CD4-positive, alpha-beta T cell treated with Interleukin-12 subunit alpha and Interleukin-12 subunit beta, for 1 hour (primary cell): Measurements from ENCODE around the gene ATP2C2.
"Not testable (repeated sequence)": the region's sequence is repeated elsewhere in the genome, so short reads cannot be mapped to it uniquely, and the experiment has no call there.

Experiments
- DNase-seq: peaks from one replicate; pipeline ENCODE4 v3.0.0-alpha.2; 2020

The ATP2C2 gene

DNA sequence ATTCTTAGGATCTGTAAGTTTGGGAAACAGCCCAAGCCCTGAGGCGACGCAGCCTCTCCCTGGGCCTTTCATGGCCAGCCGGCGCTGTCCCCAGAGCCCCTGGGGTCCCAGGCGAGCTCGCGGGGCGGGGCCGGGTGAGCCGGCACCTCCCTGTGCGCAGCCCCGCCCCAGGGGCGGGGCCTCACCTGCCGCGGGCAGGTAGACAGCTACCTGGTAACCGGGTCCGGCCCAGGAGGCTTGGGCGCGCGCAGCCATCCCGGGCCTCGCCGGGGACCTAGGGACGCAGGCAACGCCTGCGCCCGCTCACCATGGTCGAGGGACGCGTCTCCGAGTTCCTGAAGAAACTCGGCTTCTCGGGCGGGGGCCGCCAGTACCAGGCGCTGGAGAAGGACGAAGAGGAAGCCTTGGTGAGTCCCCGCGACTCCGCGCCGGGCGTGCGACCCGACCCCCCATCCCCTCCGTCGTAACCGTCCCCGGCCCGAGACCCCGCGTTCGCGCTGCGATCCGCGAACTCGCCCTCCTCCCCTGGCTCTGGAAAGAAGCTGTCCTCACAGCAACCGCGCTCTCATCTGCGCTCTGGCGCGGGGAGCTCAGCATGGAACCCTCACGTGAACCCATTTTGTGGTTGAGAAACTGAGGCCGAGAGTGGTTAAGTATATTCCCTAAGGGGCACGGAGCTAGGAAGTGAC lies at the start of gene ATP2C2:
Gene ATP2C2 (plus strand): TSS at position 231 of the 689 bp plus-strand sequence. CDS start 78 bp downstream, at position 309.
- DNase-seq = no peak

- DNase-seq = no peak
Observed at GRCh38 chr16:84319146-84319760, 49.1 kb upstream of the ATP2C2 start.

DNA sequence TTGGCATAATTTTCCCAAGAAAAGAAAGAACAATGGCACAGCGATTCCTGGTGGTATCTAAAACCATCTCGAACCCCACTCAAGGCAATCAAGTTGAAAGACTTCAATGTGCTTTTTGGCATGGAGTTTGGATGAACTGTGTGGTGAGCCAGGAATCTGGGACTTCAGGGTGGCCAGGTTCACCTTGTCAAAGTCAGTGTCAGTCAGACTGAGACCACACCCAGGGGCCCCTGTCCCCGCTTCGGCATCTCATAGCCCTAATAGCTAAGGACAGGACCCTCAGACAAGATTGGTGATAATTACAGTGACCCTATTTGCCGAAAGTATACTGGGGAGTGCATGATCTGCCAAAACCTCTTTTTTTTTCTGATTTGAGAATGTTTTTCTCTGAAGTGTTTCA lies 47.8 kb upstream of the ATP2C2 start:
- no peak for DNase-seq

GRCh38 chr16:84321932-84322331 lies 46.4 kb upstream of the ATP2C2 start:
- no peak for DNase-seq

DNA sequence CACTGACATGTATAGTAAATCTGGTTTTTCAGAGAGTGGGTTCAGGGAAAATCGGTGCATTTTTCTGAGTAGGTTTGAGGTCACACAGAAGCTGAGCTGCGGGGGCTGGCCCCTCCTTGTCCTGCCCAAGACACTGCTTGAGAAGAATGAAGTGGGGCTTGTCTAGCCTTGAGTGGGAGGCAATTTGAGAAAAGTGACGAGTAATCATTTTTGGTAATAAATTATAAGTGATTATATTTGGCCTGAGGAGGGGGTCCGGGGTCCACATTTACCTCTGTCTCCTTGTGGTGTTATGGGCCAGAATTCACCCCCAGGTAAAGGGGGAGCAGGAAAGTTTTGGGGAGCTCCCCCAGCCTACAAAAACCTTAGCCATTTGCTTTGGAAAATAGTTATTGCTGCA lies 45.6 kb upstream of the ATP2C2 start:
- no peak for DNase-seq

DNA sequence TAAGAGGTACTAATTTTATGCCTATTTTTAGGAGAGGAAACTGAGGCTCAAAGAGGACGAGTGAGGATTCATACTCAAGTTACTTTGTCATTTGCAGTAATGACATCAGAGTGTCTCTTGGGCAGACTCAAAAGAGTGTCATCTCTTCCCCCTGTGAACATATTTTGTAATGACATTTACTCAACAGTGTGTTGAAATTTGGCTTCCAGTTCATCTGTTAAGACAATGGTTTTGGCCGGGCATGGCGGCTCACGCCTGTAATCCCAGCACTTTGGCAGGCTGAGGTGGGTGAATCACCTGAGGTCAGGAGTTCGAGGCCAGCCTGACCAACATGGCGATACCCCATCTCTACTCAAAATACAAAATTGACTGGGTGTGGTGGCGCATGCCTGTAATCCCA lies 44.7 kb upstream of the ATP2C2 start:
- DNase-seq = no peak

DNA sequence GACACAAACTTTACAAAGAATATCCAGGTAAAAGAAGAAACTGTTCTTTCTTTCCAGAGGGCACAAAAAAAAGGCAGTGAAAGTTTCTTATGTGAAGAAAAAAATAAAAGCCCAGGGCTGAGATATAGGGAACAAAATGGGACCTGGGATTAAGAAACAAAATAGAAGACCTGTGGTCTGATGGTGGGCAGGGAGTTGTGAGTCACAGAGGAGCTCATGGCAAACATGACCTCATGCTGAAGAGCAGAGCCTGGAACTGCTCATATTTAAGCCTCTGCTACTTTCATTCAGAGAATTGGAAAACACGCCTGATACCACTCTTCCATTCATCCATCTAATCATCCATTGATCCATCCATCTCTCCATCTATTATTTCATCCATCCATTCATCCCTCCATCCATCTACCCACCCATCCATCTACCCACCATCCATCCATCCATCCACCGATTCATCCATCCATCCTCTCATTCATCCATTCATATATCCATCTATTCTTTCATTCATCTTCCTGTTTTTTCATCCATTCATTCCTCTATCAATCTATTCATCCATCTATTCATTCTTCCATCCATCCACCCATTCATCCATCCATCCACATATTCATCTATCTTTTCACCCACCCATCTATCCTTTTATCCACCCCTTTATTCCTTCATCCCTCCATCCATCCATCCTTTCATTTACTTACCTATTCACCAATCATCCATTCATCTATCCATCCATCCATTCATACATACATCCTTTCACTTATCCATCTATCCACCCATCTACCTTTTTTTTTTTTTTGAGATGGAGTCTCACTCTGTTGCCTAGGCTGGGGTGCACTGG lies 43.7 kb upstream of the ATP2C2 start:
- no peak for DNase-seq

- DNase-seq = no peak
Observed at GRCh38 chr16:84326545-84326944, 41.8 kb upstream of the ATP2C2 start.

DNA sequence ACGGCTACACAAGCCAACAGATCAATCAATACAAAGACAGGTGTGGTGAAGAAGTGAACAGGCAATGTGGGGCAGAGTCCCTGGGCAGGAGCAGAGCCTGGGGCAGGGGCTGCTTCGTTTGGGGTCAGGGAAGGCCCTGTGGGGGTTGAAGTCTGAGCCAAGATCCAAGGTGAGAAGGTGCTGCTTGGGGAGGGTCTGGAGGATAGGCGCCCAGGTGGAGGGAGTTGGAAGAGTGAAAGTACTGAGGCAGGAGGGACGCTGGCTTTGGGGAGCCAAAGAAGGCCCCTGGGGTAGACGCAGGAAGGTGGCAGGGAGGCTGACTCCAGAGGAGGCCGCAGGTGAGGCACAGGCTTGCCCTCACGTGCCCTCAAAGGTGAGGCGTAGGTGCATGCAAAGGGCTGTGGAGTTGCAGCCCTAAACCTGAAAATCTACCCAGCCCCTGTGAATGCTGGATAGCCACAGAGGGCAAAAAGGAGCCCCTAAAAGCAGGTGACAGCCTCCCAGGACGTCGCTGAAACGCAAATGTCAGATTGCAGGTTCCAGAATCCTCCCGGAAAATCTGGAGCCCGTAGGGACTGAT lies 40.3 kb upstream of the ATP2C2 start:
- no peak for DNase-seq

GRCh38 chr16:84329016-84329415 lies 39.3 kb upstream of the ATP2C2 start:
- DNase-seq = no peak

DNA sequence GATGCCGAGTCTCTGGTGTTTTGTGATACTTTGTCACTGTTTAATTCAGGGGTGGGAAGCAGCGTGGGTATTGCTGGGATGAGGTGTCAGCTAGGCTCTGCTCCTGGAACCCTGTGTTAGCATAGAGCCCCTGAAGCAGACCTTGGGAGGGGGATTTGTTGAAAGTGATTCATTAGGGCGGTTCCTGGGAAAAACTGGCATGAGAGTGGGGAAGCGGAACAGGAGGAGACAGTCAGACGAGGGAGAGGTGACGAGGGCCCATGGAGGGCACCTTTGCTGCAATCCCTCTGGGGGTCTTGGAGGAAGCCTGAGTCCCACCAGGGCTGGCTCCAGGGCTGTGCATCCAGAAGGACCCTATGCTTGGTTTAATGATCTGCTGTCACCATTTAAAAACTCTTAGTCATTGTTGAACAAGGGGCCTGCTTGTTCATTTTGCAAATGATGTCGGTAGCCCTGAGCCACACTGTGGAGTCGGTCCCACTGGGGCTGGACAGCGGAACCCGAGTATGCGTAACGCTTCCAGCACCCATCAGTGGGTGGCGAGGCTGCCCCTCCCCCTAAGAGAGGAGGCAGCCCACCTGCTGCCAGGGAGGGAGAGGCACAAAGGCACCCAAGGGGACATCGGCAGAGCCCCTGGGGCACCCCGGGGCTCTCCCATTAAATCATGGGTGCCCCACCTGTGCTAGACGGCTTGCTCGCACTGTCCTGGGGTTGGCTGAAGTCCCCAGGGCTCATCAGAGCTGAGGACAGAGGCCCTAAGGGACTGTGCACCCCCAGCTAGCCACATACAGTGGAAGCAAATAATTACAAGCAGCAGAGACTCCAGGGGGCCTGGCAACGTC lies 38.3 kb upstream of the ATP2C2 start:
- DNase-seq = no peak

DNA sequence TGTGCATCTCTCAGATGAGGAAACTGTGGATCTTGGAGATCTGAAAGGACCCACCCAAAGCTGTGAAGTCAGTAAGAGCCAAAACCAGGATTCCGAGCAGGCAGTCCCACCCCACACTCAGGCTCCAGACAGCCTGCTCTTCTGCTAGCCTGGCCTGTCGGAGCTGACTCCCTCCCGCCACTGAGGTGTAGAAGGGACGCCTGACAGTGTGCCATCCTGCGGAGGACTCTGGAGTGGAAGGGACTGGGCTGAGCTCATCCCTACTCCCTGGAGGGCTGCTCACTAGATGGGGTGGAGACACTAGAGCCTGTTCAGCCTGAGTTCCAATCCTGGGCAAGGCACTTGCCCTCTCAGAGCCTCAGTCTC lies 37.7 kb upstream of the ATP2C2 start:
- no peak for DNase-seq

- no peak for DNase-seq
Observed at GRCh38 chr16:84331998-84332780, 36.1 kb upstream of the ATP2C2 start.

GRCh38 chr16:84332975-84333684 lies 35.2 kb upstream of the ATP2C2 start:
- no peak for DNase-seq

DNA sequence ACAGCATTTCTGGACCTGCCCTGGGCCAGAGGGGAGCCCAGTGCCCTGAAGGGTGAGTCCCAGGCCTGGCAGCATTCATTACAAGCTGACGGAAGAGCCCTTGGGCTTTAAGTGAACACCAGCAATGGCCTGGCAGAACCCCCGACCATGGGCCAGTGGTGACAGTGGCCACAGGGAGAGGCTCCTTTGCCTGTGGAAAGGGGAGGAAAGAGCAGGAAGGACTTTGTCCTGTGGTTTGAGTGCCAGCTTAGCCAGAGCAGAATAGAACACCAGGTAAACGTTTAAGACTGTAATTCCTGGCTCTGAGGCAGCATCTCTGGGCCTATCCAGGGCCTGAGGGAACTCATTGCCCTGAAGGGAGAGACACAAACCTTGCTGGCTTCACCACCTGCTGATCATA lies 34.3 kb upstream of the ATP2C2 start:
- no peak for DNase-seq

DNA sequence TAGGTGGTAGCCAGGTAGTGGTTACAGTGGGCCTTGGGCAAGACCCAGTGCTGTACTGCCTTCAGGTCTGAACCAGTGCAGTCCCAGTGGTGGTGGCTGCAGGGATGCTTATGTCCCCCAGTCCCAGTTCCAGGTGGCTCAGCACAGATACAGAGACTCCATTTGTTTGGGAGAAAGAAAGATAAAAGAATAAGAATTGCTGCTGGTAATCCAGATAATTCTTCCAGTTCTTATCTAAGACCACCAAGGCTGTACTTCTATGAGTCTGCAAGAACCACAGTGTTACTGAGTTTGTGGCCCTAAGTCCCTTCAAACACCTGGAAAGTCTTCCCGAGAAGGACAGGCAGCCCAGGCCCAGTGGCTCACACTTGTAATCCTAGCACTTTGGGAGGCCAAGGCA lies 33.9 kb upstream of the ATP2C2 start:
- no peak for DNase-seq

GRCh38 chr16:84337236-84337635 lies 31.1 kb upstream of the ATP2C2 start:
- not testable (repeated sequence) for DNase-seq

DNA sequence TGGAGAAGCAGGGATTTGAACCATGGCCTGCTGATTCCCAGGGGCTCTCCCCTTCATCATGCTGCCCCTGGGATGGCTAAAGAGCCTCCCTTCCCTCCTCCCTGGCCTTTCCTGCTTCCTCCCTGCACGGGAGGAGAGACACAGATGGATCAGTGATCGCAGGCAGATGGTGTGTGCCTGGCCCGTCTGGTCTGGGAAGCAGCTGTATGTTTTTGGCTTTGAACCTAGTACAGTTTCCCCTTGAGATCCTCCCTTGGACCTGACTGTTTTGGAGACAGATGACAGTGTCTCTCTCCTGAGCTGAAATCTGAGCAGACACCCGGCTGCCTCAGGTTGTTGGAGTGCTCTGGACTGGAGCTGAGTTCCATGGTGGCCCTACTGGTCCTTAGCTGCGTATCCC lies 29.0 kb upstream of the ATP2C2 start:
- DNase-seq = no peak

GRCh38 chr16:84339766-84340165 lies 28.6 kb upstream of the ATP2C2 start:
- DNase-seq = no peak

DNA sequence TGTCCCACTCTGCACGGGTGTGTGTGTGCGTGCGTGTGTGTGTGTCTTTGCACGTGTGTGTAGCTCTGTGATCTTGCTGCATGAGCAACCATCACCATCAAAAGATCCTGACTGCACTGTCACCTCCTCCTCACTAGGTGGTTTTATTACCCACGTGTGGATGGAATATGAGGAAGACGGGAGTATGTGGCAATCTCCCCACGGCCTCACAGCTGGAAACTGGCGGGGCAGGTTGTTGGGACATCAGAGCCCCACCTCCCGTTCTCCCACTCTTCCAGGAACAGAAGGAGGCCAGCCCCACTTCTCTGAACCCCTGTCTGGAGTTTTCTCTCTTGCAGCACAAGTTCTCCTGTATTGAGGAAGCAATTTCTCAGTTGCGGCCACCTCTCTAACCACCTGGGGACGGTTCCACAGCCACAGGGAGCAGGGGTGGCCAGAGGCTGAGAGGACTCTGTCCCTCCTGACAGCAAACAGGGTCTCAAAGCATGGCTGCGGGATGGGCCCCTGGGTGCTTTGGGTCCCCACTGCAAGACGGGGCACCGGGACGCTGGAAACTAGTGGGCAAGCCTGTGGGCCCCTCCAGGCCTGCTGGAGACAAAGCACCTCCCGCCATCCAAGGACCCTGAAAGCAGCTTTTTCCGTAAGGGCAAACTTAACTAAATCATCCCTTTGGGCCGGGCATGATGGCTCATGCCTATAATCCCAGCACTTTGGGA lies 27.9 kb upstream of the ATP2C2 start:
- no peak for DNase-seq
